ENCODE results near the gene CD83.
"Not testable (repeated sequence)": the region's sequence is repeated elsewhere in the genome, so short reads cannot be mapped to it uniquely, and the experiment has no call there.

CD83 gene

DNA sequence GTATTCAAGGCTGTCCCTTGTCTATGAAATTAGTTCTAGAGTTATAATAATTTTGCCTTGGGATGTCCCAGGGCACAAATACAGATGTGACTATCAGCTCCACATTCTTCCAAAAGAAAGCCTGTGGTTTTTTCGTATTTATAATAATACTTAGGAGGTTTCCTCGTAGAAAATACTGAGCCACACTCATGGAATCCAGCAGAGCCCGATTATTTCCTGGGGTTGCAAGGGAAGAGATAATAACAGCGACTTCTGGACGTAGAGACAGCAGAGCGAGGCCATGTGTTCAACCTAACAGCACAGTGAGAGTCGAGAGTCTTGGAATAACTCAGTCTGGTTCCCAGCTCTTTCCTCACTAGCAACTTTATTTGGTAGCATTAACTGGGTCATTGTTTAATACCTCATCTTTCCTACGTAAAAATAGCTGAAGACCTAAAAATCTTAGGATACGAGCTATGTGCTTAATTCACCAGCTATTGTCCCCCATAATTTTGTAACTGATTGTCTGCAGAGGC, 21.2 kb downstream of the CD83 start:
- DNase-seq (ENCODE audit: insufficient read length, low spot score) (no peak), FAIRE-seq (no peak)
- no peak for TF ChIP-seq POLR2A (IDR thresholded peaks at IDR 0.05; ENCODE audit: low read depth, low read length)

DNA sequence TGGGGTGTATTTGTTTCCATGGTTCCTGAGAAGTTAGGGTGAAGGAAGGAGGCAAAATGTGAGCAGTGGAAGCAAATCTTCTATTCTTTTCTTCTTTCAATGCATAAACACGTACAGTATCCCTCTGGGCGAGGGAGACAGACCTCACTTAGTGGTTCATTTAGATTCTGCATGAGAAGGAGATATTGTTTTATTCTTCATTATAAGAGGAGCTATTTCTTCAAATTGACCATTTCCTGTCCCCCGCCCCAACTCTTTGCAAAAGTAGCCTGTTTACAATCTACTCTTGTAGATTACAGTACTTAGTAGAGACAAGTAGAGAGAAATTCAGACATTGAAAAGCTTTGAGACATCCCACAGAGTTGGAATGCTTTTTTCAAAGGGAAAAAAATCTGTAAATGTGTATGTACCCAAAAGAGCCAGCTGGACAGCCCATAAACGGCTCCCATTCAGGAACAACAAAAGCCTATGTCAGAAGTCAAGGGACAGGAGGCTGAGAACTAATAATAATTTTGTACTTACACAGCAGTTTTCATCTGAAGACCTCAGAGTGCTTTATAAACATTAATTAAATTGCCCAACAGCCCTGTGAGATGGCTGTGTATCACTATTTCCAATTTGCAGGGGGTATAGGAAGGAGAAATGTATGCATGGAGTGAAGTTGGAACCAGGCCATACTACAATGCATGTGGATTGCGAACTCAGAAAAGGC, 23.9 kb downstream of the CD83 start:
- no peak for TF ChIP-seq POLR2A (IDR thresholded peaks at IDR 0.05; ENCODE audit: low read depth, low read length)
- FAIRE-seq (no peak), DNase-seq (ENCODE audit: insufficient read length, low spot score) (no peak)

DNA sequence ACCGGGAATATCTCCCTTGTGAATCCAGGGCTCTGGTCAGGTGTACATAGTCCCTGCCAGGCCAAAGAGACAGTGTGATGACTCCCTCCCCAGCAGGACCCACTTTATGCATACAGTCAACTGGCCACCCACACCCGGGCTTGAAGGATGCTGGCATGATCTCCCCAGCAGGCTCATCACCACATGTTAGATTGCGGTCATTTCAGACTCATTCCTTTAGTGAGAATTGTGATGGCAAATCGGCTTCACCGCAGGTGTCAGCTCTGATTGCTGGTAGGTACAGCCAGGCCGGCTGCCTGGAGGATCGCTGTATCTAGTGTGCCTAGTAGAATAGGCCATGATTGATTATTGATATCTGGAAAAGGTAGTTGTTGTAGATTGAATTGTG, 24.5 kb downstream of the CD83 start:
- no peak for FAIRE-seq
- no peak for DNase-seq (ENCODE audit: insufficient read length, low spot score)
- TF ChIP-seq POLR2A (IDR thresholded peaks at IDR 0.05; ENCODE audit: low read depth, low read length), result no peak

DNA sequence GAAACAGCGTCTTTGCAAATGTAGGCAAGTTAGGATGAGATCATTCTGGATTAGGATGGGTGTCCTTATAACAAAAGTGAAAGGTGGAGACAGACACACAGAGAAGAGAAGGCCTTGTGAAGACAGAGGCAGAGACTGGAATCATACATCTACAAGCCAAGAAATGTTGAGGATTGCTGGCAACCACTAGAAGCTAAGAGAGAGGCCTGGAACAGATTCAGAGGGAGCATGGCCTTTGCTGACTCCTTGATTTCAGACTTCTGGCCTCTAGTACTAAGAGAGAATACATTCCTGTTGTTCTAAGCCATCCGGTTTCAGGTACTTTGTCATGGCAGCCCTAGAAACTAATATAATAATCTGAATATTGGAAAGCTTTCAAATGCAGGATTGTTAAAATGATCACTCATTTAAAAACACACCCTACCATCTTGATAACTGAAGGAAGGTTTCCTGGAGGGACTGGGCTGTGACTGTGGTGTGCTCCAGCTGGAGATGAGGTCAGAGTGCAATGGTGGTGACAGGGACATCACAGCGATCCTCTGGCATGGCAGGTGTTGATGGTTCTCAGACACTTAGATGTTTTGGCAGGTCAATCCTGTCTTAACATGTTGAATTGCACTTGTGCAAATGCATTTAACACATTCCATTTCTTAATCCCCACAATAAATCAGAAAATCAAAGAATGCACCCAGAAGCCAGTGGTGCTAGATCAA, 25.1 kb downstream of the CD83 start:
- no peak for TF ChIP-seq POLR2A (IDR thresholded peaks at IDR 0.05; ENCODE audit: low read depth, low read length)
- no peak for FAIRE-seq
- DNase-seq (ENCODE audit: insufficient read length, low spot score), result no peak

DNA sequence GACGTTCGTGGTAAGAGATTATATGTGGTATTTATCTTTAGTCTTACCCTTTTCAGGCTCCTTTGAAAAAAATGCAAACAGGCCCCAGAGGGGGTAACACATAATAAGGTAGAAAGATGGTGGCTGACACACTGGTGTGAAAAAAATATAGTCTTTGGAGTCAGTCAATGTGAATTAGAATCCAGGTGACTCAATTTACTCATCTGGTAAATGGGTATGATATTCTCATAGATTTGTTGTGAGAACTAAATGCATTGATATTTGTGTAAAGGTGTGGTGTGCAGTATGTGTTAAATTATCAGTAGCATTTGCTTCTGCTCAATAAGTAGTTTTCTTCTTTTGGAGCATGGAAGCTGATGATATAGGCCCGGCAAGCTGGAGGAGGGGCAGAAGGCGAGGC, 25.7 kb downstream of the CD83 start:
- FAIRE-seq, result no peak
- no peak for TF ChIP-seq POLR2A (IDR thresholded peaks at IDR 0.05; ENCODE audit: low read depth, low read length)

DNA sequence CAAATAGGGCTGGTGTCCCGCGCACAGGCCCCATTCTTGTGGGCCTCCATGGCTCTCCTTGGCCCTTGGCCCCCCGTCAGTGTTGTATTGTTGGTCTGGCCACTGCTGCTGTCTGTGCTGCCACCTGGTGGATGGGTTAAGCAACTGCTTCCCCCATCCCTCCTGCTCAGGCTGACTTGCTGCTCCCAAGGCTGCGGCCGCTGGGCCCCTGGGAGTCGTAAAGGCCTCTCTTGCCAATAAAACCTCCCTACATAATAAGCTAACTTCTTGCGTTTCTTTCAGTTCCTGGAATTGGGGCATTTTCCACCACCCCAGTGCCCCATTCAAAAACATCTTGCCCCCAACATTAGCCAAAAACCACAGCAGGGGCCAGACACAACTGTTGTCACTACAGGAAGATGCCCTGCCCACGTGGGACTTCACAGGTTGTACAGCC, 27.1 kb downstream of the CD83 start:
- peak; percentile 94 for DNase-seq (ENCODE audit: insufficient read length, low spot score)
- TF ChIP-seq POLR2A (IDR thresholded peaks at IDR 0.05; ENCODE audit: low read depth, low read length), result no peak
- peak; percentile 52 for FAIRE-seq

More for the DNA sequence above, 25.7 kb downstream of the CD83 start:
- DNase-seq (ENCODE audit: insufficient read length, low spot score), result no peak

DNA sequence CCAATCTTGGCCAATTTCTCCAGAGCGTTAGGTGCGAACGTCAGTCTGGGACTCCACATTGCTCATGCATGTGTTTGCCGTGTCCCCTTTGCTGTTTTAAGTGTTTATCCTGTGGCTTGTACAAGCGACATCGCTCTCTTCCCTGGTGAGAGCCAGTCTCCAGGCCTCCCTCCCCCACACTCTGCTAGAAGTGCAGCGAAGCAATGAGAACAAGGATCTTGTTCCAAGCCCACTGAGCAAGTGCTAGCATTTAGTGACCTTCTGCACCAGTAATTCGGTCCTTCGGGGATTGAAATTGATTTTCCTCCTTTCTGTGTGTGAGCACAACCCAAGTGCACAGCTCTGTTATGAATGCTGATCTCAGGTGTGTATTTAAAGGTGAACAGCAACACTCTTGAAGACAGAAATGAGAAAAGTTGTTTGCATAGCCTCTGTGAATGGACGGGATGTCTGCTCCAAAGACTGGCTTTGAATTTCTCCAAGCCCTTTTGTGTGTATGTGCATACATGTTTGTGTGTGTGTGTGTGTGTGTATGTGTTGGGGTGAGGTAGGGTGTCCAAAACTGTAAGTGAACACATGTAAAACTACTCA, 29.0 kb downstream of the CD83 start:
- DNase-seq (ENCODE audit: insufficient read length, low spot score) (no peak), FAIRE-seq (no peak)
- TF ChIP-seq POLR2A (IDR thresholded peaks at IDR 0.05; ENCODE audit: low read depth, low read length), result no peak

DNA sequence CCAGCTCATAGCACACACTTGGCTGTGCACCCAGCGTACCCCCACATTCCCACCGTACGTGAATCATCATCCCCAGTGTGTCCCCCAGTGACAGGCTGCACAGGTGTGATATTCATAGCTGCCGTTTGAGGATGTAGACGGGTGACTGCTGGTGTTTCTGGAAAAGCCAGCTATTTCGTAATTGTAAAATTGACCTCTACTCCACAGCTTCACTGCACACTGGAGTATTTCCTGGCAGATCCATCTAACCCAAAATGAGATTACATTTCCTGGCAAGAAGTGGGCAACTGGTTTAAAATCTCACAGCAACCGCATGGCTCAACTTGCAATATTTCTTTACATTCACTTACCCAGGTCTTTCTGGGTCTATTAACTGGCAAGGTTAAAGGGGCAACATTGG, 30.3 kb downstream of the CD83 start:
- FAIRE-seq (no peak), DNase-seq (ENCODE audit: insufficient read length, low spot score) (no peak)
- TF ChIP-seq POLR2A (IDR thresholded peaks at IDR 0.05; ENCODE audit: low read depth, low read length), result no peak

DNA sequence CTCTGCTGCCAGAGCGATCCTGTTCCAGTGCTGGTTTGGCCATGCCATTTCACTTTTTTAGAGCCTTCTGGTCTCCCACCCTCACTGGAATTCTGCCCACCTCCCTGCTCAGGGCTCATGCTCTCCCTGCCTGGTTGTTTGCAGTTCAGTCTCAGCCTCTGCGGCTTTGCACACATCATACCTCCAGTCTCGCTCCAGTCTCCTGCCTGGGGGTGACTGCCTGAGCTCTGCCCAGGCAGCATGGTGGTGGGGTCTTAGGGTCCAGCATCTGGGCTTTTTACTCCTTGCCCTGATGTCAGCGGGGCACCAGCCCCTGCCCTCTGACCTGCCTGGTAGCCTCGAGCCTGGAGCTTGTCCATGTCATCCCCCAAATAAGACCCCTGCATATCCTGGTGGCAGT, 30.9 kb downstream of the CD83 start:
- DNase-seq (ENCODE audit: insufficient read length, low spot score) (no peak), FAIRE-seq (no peak)
- no peak for TF ChIP-seq POLR2A (IDR thresholded peaks at IDR 0.05; ENCODE audit: low read depth, low read length)

DNA sequence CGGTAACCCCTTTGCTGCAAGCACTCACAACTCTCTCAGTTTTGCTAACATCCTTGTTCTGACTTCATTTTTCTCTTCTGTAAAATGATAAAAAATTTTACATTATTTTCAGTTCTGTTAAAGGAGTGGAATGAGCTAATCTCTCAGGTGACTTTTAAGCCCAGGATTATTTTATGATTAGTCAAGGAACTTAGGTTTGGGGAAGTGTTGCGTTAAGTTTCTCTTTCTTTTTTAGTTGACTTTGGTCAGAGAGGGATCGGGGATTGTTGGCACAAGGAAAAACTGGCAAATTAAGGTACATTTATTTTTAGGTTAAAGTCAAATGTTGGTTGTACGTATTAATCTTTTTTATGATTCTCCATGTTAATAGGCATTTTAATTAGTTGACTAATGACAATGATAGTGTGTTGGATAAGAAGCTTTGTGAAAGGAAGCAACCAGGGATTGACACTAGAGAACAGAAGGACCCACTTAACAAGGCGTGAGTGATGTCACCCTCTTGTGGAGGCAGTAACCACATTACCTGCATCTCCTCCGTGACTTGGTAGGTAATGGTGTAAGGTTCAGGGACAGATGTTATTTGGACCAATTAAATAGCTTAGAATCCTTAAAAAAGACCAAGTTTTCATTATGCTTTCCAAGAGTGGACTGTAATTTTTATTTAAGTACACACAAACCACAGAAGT, 31.6 kb downstream of the CD83 start:
- no peak for DNase-seq (ENCODE audit: insufficient read length, low spot score)
- FAIRE-seq, result no peak
- TF ChIP-seq POLR2A (IDR thresholded peaks at IDR 0.05; ENCODE audit: low read depth, low read length), result no peak

DNA sequence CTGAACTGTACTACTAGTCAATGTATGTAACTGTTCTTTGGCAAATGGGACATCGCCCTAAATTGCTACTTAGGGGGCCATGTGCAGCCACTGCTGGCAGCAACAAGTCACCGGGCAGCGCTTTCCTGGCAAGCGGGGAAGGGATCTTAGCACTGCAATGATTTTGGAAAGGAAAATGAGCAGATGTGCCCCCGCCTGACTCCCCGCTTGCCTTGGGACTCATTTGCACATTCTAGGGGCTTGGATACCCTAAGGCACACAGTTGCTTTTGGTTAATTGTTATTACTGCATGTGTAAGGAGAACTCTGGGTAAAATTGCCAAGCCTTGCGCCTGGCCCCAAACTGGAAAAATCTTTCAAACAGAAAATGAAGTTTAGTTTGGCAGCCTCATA, 32.2 kb downstream of the CD83 start:
- DNase-seq (ENCODE audit: insufficient read length, low spot score) (no peak), FAIRE-seq (no peak)
- no peak for TF ChIP-seq POLR2A (IDR thresholded peaks at IDR 0.05; ENCODE audit: low read depth, low read length)

DNA sequence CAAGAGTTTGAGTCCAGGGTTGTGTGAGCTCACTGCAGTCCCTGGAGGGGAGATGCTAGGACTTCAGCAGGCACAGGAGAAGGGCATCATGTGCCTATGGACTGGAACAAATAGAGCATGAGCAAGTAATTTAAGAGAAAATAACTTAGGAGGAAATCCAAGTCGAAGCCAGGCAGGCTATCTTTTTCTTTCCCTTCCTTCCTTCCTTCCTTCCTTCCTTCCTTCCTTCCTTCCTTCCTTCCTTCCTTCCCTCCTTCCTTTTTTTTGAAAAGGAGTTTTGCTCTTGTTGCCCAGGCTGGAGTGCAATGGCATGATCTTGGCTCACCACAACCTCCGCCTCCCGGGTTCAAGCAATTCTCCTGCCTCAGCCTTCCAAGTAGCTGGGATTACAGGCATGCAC, 33.7 kb downstream of the CD83 start:
- FAIRE-seq; DNase-seq (ENCODE audit: insufficient read length, low spot score): not testable (repeated sequence)

DNA sequence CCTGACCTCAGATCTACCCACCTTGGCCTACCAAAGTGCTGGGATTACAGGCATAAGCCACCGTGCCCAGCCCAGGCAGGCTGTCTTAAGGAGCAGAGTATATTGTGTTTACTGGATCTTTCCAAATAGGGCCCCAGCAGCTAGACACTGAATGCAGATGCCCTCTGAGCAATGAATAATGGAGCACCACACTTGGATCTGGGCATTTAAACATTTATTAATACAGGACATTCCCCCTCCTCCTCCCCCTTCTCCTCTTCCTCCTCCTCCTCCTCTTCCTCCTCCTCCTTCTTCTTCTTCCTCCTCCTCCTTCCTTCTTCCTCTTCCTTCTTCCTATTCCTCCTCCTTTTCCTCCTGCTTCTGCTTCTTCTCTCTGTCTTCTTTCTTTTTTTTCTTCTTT, 34.2 kb downstream of the CD83 start:
- FAIRE-seq (no peak), DNase-seq (ENCODE audit: insufficient read length, low spot score) (no peak)
- no peak for TF ChIP-seq POLR2A (IDR thresholded peaks at IDR 0.05; ENCODE audit: low read depth, low read length)

DNA sequence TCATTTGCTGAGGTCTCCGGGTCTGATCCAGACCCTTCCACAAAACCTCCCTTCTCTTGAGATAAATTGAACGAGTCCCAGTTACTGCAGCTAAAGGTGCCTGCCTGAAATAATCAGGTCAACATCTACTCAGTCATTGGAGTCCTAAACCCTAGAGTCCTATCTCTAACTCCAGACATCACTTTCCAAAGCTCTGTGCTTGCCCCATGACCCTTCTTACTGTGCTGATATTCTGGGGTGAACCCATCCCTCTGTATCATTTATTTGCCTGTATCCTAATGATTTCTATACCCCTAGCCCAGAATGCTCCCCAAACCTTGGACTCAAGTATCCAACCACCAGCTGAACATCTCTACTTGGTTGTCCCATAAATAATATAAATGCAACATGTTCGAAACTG, 35.7 kb downstream of the CD83 start:
- no peak for DNase-seq (ENCODE audit: insufficient read length, low spot score)
- no peak for TF ChIP-seq POLR2A (IDR thresholded peaks at IDR 0.05; ENCODE audit: low read depth, low read length)
- FAIRE-seq, result no peak
